K562 (cell line): ENCODE data around the gene MRPL42. TPM values are rescaled to one million over a fixed set of nuclear protein-coding genes. Genes with fewer than 3 reads are reported as not detected.
A peak's percentile ranks its signal among the peaks of the same experiment; 100 is the strongest.

Experiments
- AFF1 ChIP-seq, 2 experiments: fragments of 450-650 bp; IDR thresholded peaks; 2 replicates each; pipeline ENCODE4 v1.6.1; 2018; ENCODE audit warnings: mild to moderate bottlenecking in 2 of 2, low read depth in 1 of 2; ENCODE audit not compliant: partially characterized antibody in 2 of 2
- CBFB ChIP-seq: sonication (generic); formaldehyde crosslinking; IDR thresholded peaks from 2 replicates; pipeline ENCODE4 v1.4.0; 2020; ENCODE audit warnings: mild to moderate bottlenecking, missing genetic modification reagents
- GABPB1 ChIP-seq: sonication (generic); formaldehyde crosslinking; IDR thresholded peaks from 2 replicates; pipeline ENCODE4 v1.8.0; 2022; ENCODE audit warnings: mild to moderate bottlenecking, missing genetic modification reagents
- HBP1 ChIP-seq: fragments of 450-650 bp; formaldehyde crosslinking; IDR thresholded peaks from 2 replicates; pipeline ENCODE4 v1.4.0; 2022; ENCODE audit warnings: missing genetic modification characterization
- KDM1A ChIP-seq, 2 experiments: fragments of 450-650 bp; IDR thresholded peaks; 2 replicates each; pipeline ENCODE4 v1.6.1; 2016; ENCODE audit warnings: mild to moderate bottlenecking in 2 of 2
- PRDM10 ChIP-seq: fragments of 450-650 bp; IDR thresholded peaks from 2 replicates; pipeline ENCODE4 v1.6.1; 2018; ENCODE audit not compliant: partially characterized antibody
- STAT6 ChIP-seq: sonication (generic); formaldehyde crosslinking; IDR thresholded peaks from 2 replicates; pipeline ENCODE4 v1.8.1; 2023; ENCODE audit warnings: mild to moderate bottlenecking, missing genetic modification reagents
- SUPT5H ChIP-seq: fragments of 450-650 bp; IDR thresholded peaks from 2 replicates; pipeline ENCODE4 v1.6.1; 2016
- ZBTB43 ChIP-seq: sonication (generic); formaldehyde crosslinking; IDR thresholded peaks from 2 replicates; pipeline ENCODE4 v1.8.0; 2023; ENCODE audit warnings: mild to moderate bottlenecking, missing genetic modification reagents
- ZNF639 ChIP-seq, 2 experiments: fragments of 200-800 bp in 1 of 2; sonication (Bioruptor generic) in 1 of 2; sonication (generic) in 1 of 2; formaldehyde crosslinking in 1 of 2; IDR thresholded peaks in 1 of 2; conservative IDR thresholded peaks in 1 of 2; 2 replicates each; pipeline versions ENCODE4 v1.5.0 to v1.6.1; 2016 to 2020; ENCODE audit warnings: missing compliant biosample characterization in 1 of 2, missing genetic modification characterization in 1 of 2, missing genetic modification reagents in 1 of 2
- polyA plus RNA-seq, 8 experiments: library from polyadenylated mRNA; depleted of rRNA in 4 of 8; stranded (reverse) in 5 of 8; unstranded in 3 of 8; fragments of >200 nt; fragmentation: Nextera tagmentation in 2 of 8; fragmentation: Illumina TruSeq in 1 of 8; extraction: Ambion mirVana in 2 of 8; extraction: Trizol in 1 of 8; gene quantifications; 2 replicates each; pipeline versions ENCODE4 v1.2.1 to v1.2.3, GENCODE V29; 2011 to 2014; ENCODE audit warnings: inconsistent platforms in 1 of 8, missing spikeins in 1 of 8
- total RNA-seq, 7 experiments: library from RNA; depleted of rRNA in 6 of 7; stranded (reverse); fragments of >200 nt in 6 of 7; fragmentation: Illumina TruSeq in 2 of 7; extraction: Trizol in 2 of 7; gene quantifications; 2 replicates each; pipeline versions ENCODE4 v1.2.1 to v1.2.3, GENCODE V29; 2011 to 2021; ENCODE audit warnings: low replicate concordance in 1 of 7

Gene MRPL42
- total and polyA plus RNA-seq, 9 of the 15 experiments (the other 6 are each of a cell fraction or from before 2014, with no cell fraction given) = 104 to 806 (median 218) TPM

- TF ChIP-seq AFF1 (IDR thresholded peaks at IDR 0.05; ENCODE audit: low read depth in 1 of 2, partially characterized antibody in 2 of 2) (no peak), ZBTB43 (CRISPR knock-in tag) (no peak), STAT6 (CRISPR knock-in tag) (0 out of 2 replicates have a peak, but pooled peaks have one; percentile 63), CBFB (CRISPR knock-in tag) (peak; percentile 69; the same call in 1 of the 2 replicates), HBP1 (CRISPR knock-in tag) (0 out of 2 replicates have a peak, but pooled peaks have one; percentile 61), GABPB1 (CRISPR knock-in tag) (peak; percentile 95), ZNF639 (CRISPR knock-in tag; conservative IDR thresholded peaks at IDR 0.05 in 1 of 2, IDR thresholded peaks at IDR 0.05 in 1 of 2) (peak in 1 of 2 experiments; percentile 94; a peak in 2 of 4 replicates), PRDM10 (peak; percentile 75), KDM1A (IDR thresholded peaks at IDR 0.05) (no peak), SUPT5H (peak; percentile 92)
Measured at GRCh38 chr12:93441617-93442410, 25.5 kb upstream of the MRPL42 start, which contains the start of gene UBE2N (continued).
